H1 (cell line): ENCODE measurements around the gene PRPF6. TPM values are rescaled to one million over a fixed set of nuclear protein-coding genes. Genes with fewer than 3 reads are reported as not detected.

Experiments used
- CTCF ChIA-PET: fragments of 300-600 bp; sonication (Branson Sonifier 250); formaldehyde crosslinking; loops from one replicate; lab custom pipeline; 2021; ENCODE audit not compliant: partially characterized antibody; lab: Charles Lee
- POLR2A ChIA-PET: fragments of 300-600 bp; sonication (Branson Sonifier 250); formaldehyde crosslinking; loops from one replicate; lab custom pipeline; 2021; ENCODE audit warnings: inconsistent platforms; ENCODE audit not compliant: partially characterized antibody; lab: Charles Lee
- DNase-seq, 2 experiments: peaks; one replicate each; pipeline versions ENCODE4 v3.0.0 to v3.0.0-alpha.2; 2010 to 2022; ENCODE audit warnings: low spot score in 2 of 2, low read depth in 1 of 2, mixed read lengths in 1 of 2
- FAIRE-seq: peaks from 2 replicates; lab custom pipeline; 2011; peaks lifted over from hg19 to GRCh38; lab: Jason Lieb, UNC
- H2AFZ ChIP-seq: 2 replicates; pipeline ENCODE4 v1.8.1; 2012; ENCODE audit warnings: low read length, inconsistent platforms
- H2AK5ac ChIP-seq: 2 replicates; pipeline ENCODE4 v1.6.1; 2013; ENCODE audit warnings: low read depth, low read length
- H2BK120ac ChIP-seq: replicated peaks from 2 replicates; pipeline ENCODE3; 2013; ENCODE audit warnings: low read depth, low read length, inconsistent platforms
- H2BK12ac ChIP-seq: 2 replicates; pipeline ENCODE4 v1.6.1; 2013; ENCODE audit warnings: low read depth, low read length
- H2BK15ac ChIP-seq: 2 replicates; pipeline ENCODE4 v1.6.1; 2013; ENCODE audit warnings: low read length
- H2BK20ac ChIP-seq: 2 replicates; pipeline ENCODE4 v1.6.1; 2013; ENCODE audit warnings: low read length
- H2BK5ac ChIP-seq: 2 replicates; pipeline ENCODE4 v1.6.1; 2013; ENCODE audit warnings: low read depth, low read length
- H3K14ac ChIP-seq: 2 replicates; pipeline ENCODE4 v1.6.1; 2013; ENCODE audit warnings: inconsistent platforms; ENCODE audit not compliant: insufficient read length
- H3K18ac ChIP-seq: 2 replicates; pipeline ENCODE4 v1.6.1; 2013; ENCODE audit warnings: low read length; ENCODE audit errors: extremely low read depth
- H3K23ac ChIP-seq: 2 replicates; pipeline ENCODE4 v1.6.1; 2013; ENCODE audit warnings: inconsistent platforms; ENCODE audit not compliant: insufficient read length
- H3K23me2 ChIP-seq: 2 replicates; pipeline ENCODE4 v1.6.1; 2013; ENCODE audit warnings: low read depth, low read length
- H3K27ac ChIP-seq: 2 replicates; pipeline ENCODE4 v1.6.1; 2011; ENCODE audit warnings: low read depth, low read length, inconsistent platforms
- H3K27me3 ChIP-seq, 4 experiments: replicated peaks in 1 of 4; 1 replicate in 1 of 4; 2 replicates in 3 of 4; pipeline versions ENCODE4 v1.6.1 to v1.8.1; 2011 to 2013; ENCODE audit warnings: low read length in 3 of 4, mild to moderate bottlenecking in 3 of 4, inconsistent platforms in 2 of 4, mixed read lengths in 2 of 4, moderate library complexity in 1 of 4; ENCODE audit not compliant: control insufficient read depth in 3 of 4, insufficient read depth in 3 of 4; ENCODE audit errors: extremely low read depth in 1 of 4
- H3K36me3 ChIP-seq, 4 experiments: 2 replicates each; pipeline versions ENCODE4 v1.6.1 to v1.8.1; 2011 to 2013; ENCODE audit warnings: mild to moderate bottlenecking in 4 of 4, low read length in 3 of 4, moderate library complexity in 2 of 4, control low read depth in 1 of 4, inconsistent platforms in 1 of 4; ENCODE audit not compliant: insufficient read depth in 4 of 4, control insufficient read depth in 2 of 4
- H3K4ac ChIP-seq: replicated peaks from 2 replicates; pipeline ENCODE3; 2013; ENCODE audit warnings: low read length, low read depth, mixed read lengths, inconsistent platforms; ENCODE audit not compliant: insufficient read length
- H3K4me1 ChIP-seq, 4 experiments: replicated peaks in 1 of 4; 1 replicate in 1 of 4; 2 replicates in 3 of 4; pipeline versions ENCODE4 v1.6.1 to v1.8.1; 2011 to 2013; ENCODE audit warnings: low read length in 3 of 4, inconsistent platforms in 2 of 4, mixed read lengths in 1 of 4; ENCODE audit not compliant: insufficient read depth in 4 of 4, control insufficient read depth in 3 of 4
- H3K4me2 ChIP-seq, 2 experiments: 2 replicates each; pipeline versions ENCODE4 v1.6.1 to v1.8.1; 2011 to 2013; ENCODE audit warnings: low read depth in 2 of 2, low read length in 2 of 2, control low read depth in 1 of 2, inconsistent platforms in 1 of 2, mild to moderate bottlenecking in 1 of 2; ENCODE audit not compliant: insufficient read depth in 1 of 2
- H3K4me3 ChIP-seq, 4 experiments: fragments of 200-600, 300-600 bp in 1 of 4; sonication (generic), shearing (Covaris generic), sonication (Bioruptor Twin) in 1 of 4; 2 replicates each; pipeline versions ENCODE4 v1.5.1 to v1.8.1; 2011 to 2016; ENCODE audit warnings: low read length in 4 of 4, low read depth in 3 of 4, control low read depth in 2 of 4, inconsistent platforms in 2 of 4, mild to moderate bottlenecking in 2 of 4, mixed read lengths in 1 of 4, moderate library complexity in 1 of 4; ENCODE audit not compliant: insufficient read depth in 2 of 4; ENCODE audit errors: extremely low read depth in 1 of 4
- H3K56ac ChIP-seq: replicated peaks from 2 replicates; pipeline ENCODE3; 2013; ENCODE audit warnings: low read depth, mild to moderate bottlenecking, mixed read lengths, low read length, inconsistent platforms; ENCODE audit not compliant: insufficient read length
- H3K79me1 ChIP-seq: 2 replicates; pipeline ENCODE4 v1.6.1; 2013; ENCODE audit warnings: low read depth, low read length, control low read depth
- H3K79me2 ChIP-seq, 2 experiments: 2 replicates each; pipeline versions ENCODE4 v1.6.1 to v1.8.1; 2012 to 2013; ENCODE audit warnings: low read length in 2 of 2, mild to moderate bottlenecking in 2 of 2, inconsistent platforms in 1 of 2; ENCODE audit not compliant: insufficient read depth in 2 of 2, control insufficient read depth in 1 of 2
- H3K9ac ChIP-seq, 4 experiments: replicated peaks in 1 of 4; 1 replicate in 1 of 4; 2 replicates in 3 of 4; pipeline versions ENCODE4 v1.6.1 to v1.8.1; 2011 to 2013; ENCODE audit warnings: low read depth in 3 of 4, low read length in 3 of 4, control low read depth in 2 of 4, mild to moderate bottlenecking in 2 of 4, moderate library complexity in 2 of 4, inconsistent platforms in 1 of 4; ENCODE audit errors: extremely low read depth in 1 of 4
- H3K9me3 ChIP-seq, 2 experiments: 2 replicates each; pipeline versions ENCODE4 v1.6.1 to v1.8.1; 2012 to 2013; ENCODE audit warnings: mild to moderate bottlenecking in 2 of 2, moderate library complexity in 2 of 2, control low read depth in 1 of 2, inconsistent platforms in 1 of 2, low read depth in 1 of 2, low read length in 1 of 2, mixed read lengths in 1 of 2; ENCODE audit not compliant: insufficient read depth in 2 of 2
- H4K20me1 ChIP-seq, 2 experiments: replicated peaks in 1 of 2; 2 replicates each; pipeline versions ENCODE3 to v1.8.1; 2011 to 2013; ENCODE audit warnings: inconsistent platforms in 2 of 2, low read length in 2 of 2, mild to moderate bottlenecking in 1 of 2; ENCODE audit not compliant: insufficient read depth in 2 of 2, control insufficient read depth in 1 of 2
- H4K5ac ChIP-seq: 2 replicates; pipeline ENCODE4 v1.6.1; 2013; ENCODE audit warnings: low read length, low read depth, mixed read lengths, inconsistent platforms; ENCODE audit not compliant: insufficient read length
- H4K8ac ChIP-seq: 2 replicates; pipeline ENCODE4 v1.8.0; 2013; ENCODE audit warnings: mild to moderate bottlenecking, moderate library complexity, low read length, inconsistent platforms; ENCODE audit not compliant: insufficient read depth; ENCODE audit errors: extremely low read depth
- H4K91ac ChIP-seq: replicated peaks from 2 replicates; pipeline ENCODE3; 2013; ENCODE audit warnings: low read length, mixed read lengths, inconsistent platforms; ENCODE audit not compliant: insufficient read length
- ASH2L ChIP-seq: fragments of 200-600, 300-600 bp; sonication (generic); IDR thresholded peaks from one replicate; pipeline ENCODE4 v1.7.1; 2017; ENCODE audit warnings: low read length
- ATF3 ChIP-seq: IDR thresholded peaks from 2 replicates; pipeline ENCODE4 v1.6.1; 2011; ENCODE audit warnings: low read depth, mild to moderate bottlenecking, low read length; ENCODE audit not compliant: insufficient read depth
- CHD1 ChIP-seq: IDR thresholded peaks from 2 replicates; pipeline ENCODE4 v1.6.1; 2012; ENCODE audit warnings: low read depth, low read length, improper control_type of control experiment
- CTBP2 ChIP-seq: IDR thresholded peaks from 2 replicates; pipeline ENCODE4 v1.7.0; 2011; ENCODE audit warnings: borderline replicate concordance, mild to moderate bottlenecking, moderate library complexity, mixed read lengths, low read length; ENCODE audit not compliant: insufficient read depth, insufficient read length
- KDM1A ChIP-seq: fragments of 200-600, 300-600 bp; sonication (generic); IDR thresholded peaks from 2 replicates; pipeline ENCODE4 v1.7.1; 2016; ENCODE audit warnings: mild to moderate bottlenecking, low read length, borderline replicate concordance
- POLR2A ChIP-seq, 2 experiments: IDR thresholded peaks; 1 replicate in 1 of 2; 2 replicates in 1 of 2; pipeline ENCODE4 v1.6.1; 2011; ENCODE audit warnings: low read depth in 2 of 2, low read length in 2 of 2, mild to moderate bottlenecking in 2 of 2; ENCODE audit errors: control extremely low read depth in 1 of 2
- RNF2 ChIP-seq: fragments of 200-900, 300-1000 bp; sonication (generic); IDR thresholded peaks from 2 replicates; pipeline ENCODE4 v1.7.1; 2016; ENCODE audit warnings: borderline replicate concordance, low read depth, mild to moderate bottlenecking, antibody characterized with exemption, low read length; ENCODE audit not compliant: poor library complexity, severe bottlenecking; ENCODE audit errors: missing control alignments
- SIN3A ChIP-seq, 2 experiments: IDR thresholded peaks in 1 of 2; conservative IDR thresholded peaks in 1 of 2; 2 replicates each; pipeline ENCODE4 v1.6.1; 2011 to 2012; ENCODE audit warnings: low read length in 2 of 2, improper control_type of control experiment in 1 of 2, low read depth in 1 of 2, mild to moderate bottlenecking in 1 of 2
- SIRT6 ChIP-seq: IDR thresholded peaks from one replicate; pipeline ENCODE4 v1.7.1; 2012; ENCODE audit warnings: low read length, inconsistent platforms
- SP1 ChIP-seq: IDR thresholded peaks from 2 replicates; pipeline ENCODE4 v1.6.1; 2011; ENCODE audit warnings: low read depth, low read length
- TAF7 ChIP-seq: optimal IDR thresholded peaks from 2 replicates; pipeline ENCODE3; 2011; ENCODE audit warnings: low read depth, mild to moderate bottlenecking, inconsistent platforms, low read length, moderate library complexity, borderline replicate concordance
- TEAD4 ChIP-seq: IDR thresholded peaks from 2 replicates; pipeline ENCODE4 v1.6.1; 2012; ENCODE audit warnings: low read depth, low read length, inconsistent platforms, mixed read lengths
- WGBS, 2 experiments: shearing (Covaris generic) in 1 of 2; methylation state at CpG; one replicate each; pipeline versions ENCODE4 v1.1.6 to v1.1.7; 2013 to 2015; ENCODE audit warnings: low lambda C conversion rate in 2 of 2, mixed read lengths in 2 of 2, inconsistent platforms in 1 of 2, low coverage in 1 of 2, missing lambda C conversion rate in 1 of 2; ENCODE audit not compliant: insufficient replicate concordance in 2 of 2, insufficient coverage in 1 of 2, insufficient read length in 1 of 2; ENCODE audit errors: extremely low coverage in 1 of 2, missing lambda C conversion rate in 1 of 2; 5-methylcytosine and 5-hydroxymethylcytosine counted together
- polyA plus RNA-seq, 7 experiments: library from polyadenylated mRNA; depleted of rRNA in 3 of 7; stranded (reverse) in 5 of 7; unstranded in 2 of 7; fragments of >200 nt in 5 of 7; fragments of 200-250 nt in 2 of 7; gene quantifications; 1 replicate in 5 of 7; 2 replicates in 1 of 7; 4 replicates in 1 of 7; pipeline versions ENCODE4 v1.2.1 to v1.2.3, GENCODE V29; 2011 to 2013; ENCODE audit warnings: missing spikeins in 2 of 7, mixed read lengths in 2 of 7
- total RNA-seq: library from RNA; stranded (reverse); fragmentation: NEBNext Ultra II Directional; extraction: Animal tissue kit (Norgen Biotek cat#: 25700); gene quantifications from 2 replicates; pipeline ENCODE4 v1.2.1, GENCODE V29; 2021
- TF ChIP-seq, protein P1 (sequence below): IDR thresholded peaks from 2 replicates; pipeline ENCODE4 v1.6.1; 2012; ENCODE audit warnings: inconsistent platforms

PRPF6 gene
- total and polyA plus RNA-seq, 2 of the 8 experiments (the other 6 are each of a cell fraction or from before 2014, with no cell fraction given), result 27.9 to 76.9 TPM

GRCh38 chr20:63959699-63960075 lies 21.2 kb upstream of the PRPF6 start:
- H3K9me3 ChIP-seq, result peaks cover 15 to 24% of the 10 kb centered on the region in 2 experiments
- ChIA-PET CTCF (interaction anchor here (1.2 to 3.7 kb wide), 2 partner anchors 14 to 51 kb away, joined by 4 to 13 read pairs; no protein-coding TSS in a partner anchor), POLR2A (interaction anchor here (1.4 to 2.0 kb wide), 2 partner anchors 8 to 20 kb away, joined by 5 to 11 read pairs; no protein-coding TSS in a partner anchor)
- DNase-seq (no peak), FAIRE-seq (no peak)
- peaks cover 15 to 43% (median 32%) of the 10 kb centered on the region in 4 experiments; a peak in 6 of 8 replicates for H3K36me3 ChIP-seq
- H2BK120ac ChIP-seq, result no peak overlapping the region
- H3K23ac ChIP-seq, result no peak overlapping the region
- no peak overlapping the region for H2AK5ac ChIP-seq
- no peak overlapping the region for H3K56ac ChIP-seq
- no peak overlapping the region for H3K4me3 ChIP-seq
- H3K79me2 ChIP-seq, result peaks cover 2 to 11% of the 10 kb centered on the region in 2 experiments; a peak in 3 of 4 replicates
- H4K20me1 ChIP-seq, result peaks cover 2 to 3% of the 10 kb centered on the region in 2 experiments
- H3K79me1 ChIP-seq, result peaks cover 2% of the 10 kb centered on the region
- H3K18ac ChIP-seq, result no peak overlapping the region
- WGBS, 2 experiments, result 86% methylated on average over 12 of the region's 17 CpGs; no CpG with 5 or more reads in 1 of the 2 experiments
- no peak overlapping the region for H3K14ac ChIP-seq
- peaks cover 0 to 19% (median 12%) of the 10 kb centered on the region in 4 experiments; a peak in 6 of 7 replicates for H3K4me1 ChIP-seq
- no peak overlapping the region for H2AFZ ChIP-seq
- H3K23me2 ChIP-seq, result peaks cover 8% of the 10 kb centered on the region; the same call in 1 of the 2 replicates
- H2BK12ac ChIP-seq, result no peak overlapping the region
- no peak overlapping the region for H3K4ac ChIP-seq
- 0 out of 2 replicates have a peak overlapping the region, but pooled peaks have one; percentile 58 for H2BK5ac ChIP-seq
- H3K9ac ChIP-seq, result no peak overlapping the region
- H2BK20ac ChIP-seq, result no peak overlapping the region
- no peak overlapping the region for H4K91ac ChIP-seq
- H3K27ac ChIP-seq, result no peak overlapping the region
- H4K5ac ChIP-seq, result no peak overlapping the region
- H3K27me3 ChIP-seq, result no peaks in the 10 kb centered on the region
- no peak overlapping the region for H4K8ac ChIP-seq
- 0 out of 4 replicates have a peak overlapping the region, but pooled peaks of 1 of the 2 experiments have one; percentile 61 for H3K4me2 ChIP-seq
- no peak overlapping the region for H2BK15ac ChIP-seq
- TF ChIP-seq ATF3 (no peak), CTBP2 (no peak), CHD1 (no peak), KDM1A (no peak), SIRT6 (no peak), TAF7 (no peak), SIN3A (conservative IDR thresholded peaks at IDR 0.05 in 1 of 2, IDR thresholded peaks at IDR 0.05 in 1 of 2; ENCODE audit: low read depth in 1 of 2, low read length in 2 of 2) (no peak), RNF2 (no peak), ASH2L (no peak), POLR2A (IDR thresholded peaks at IDR 0.05; ENCODE audit: control extremely low read depth in 1 of 2, low read depth in 2 of 2, low read length in 2 of 2) (no peak), SP1 (no peak), TEAD4 (no peak)
- TF ChIP-seq, protein P1, sequence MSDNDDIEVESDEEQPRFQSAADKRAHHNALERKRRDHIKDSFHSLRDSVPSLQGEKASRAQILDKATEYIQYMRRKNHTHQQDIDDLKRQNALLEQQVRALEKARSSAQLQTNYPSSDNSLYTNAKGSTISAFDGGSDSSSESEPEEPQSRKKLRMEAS, result no peak
